ENCODE measurements around the gene ARFGAP3. TPM values are rescaled to one million over a fixed set of nuclear protein-coding genes. Genes with fewer than 3 reads are reported as not detected.

The ARFGAP3 gene
- total and polyA plus RNA-seq, 10 donors = 15.0 to 46.8 (median 40.4) TPM

- peaks cover 0 to 15% (median 1%) of the 10 kb centered on the region in 6 donors for H3K4me1 ChIP-seq
- TF ChIP-seq CTCF (IDR thresholded peaks at IDR 0.05 in 8 of 11, conservative IDR thresholded peaks at IDR 0.05 in 3 of 11) (no peak), POLR2A (IDR thresholded peaks at IDR 0.05) (no peak)
- no peak overlapping the region for H3K27ac ChIP-seq
- H3K36me3 ChIP-seq = peaks cover 0 to 53% (median 29%) of the 10 kb centered on the region in 6 donors
- intact Hi-C loops (cut with DNase I; ENCODE audit: low total_unique reads) = no loop called here
- no peaks in the 10 kb centered on the region for H3K27me3 ChIP-seq (replicated peaks in 1 of 7)
- H3K9me3 ChIP-seq = no peaks in the 10 kb centered on the region
- WGBS, 5 donors = 90 to 99% (median 98%) methylated on average over 3 of the region's 3 CpGs
- no peak overlapping the region for H3K4me3 ChIP-seq
- DNase-seq = no peak
Measured at GRCh38 chr22:42847110-42847509, 10.0 kb downstream of the ARFGAP3 start.

- intact Hi-C loops (cut with DNase I; ENCODE audit: low total_unique reads) = no loop called here
- no peak overlapping the region for H3K4me3 ChIP-seq
- peaks cover 0 to 77% (median 39%) of the 10 kb centered on the region in 6 donors for H3K36me3 ChIP-seq
- no peak for DNase-seq
- H3K9me3 ChIP-seq = no peaks in the 10 kb centered on the region
- H3K27ac ChIP-seq = peak overlapping the region in 1 of 8 donors; percentile 7
- TF ChIP-seq POLR2AphosphoS5 (IDR thresholded peaks at IDR 0.05) = no peak
- peaks cover 0 to 18% (median 0%) of the 10 kb centered on the region in 6 donors for H3K4me1 ChIP-seq
- 48 to 79% (median 63%) methylated on average over 4 of the region's 4 CpGs for WGBS, 5 donors
- no peaks in the 10 kb centered on the region for H3K27me3 ChIP-seq (replicated peaks in 1 of 7)
Measured at GRCh38 chr22:42844756-42845155, 12.3 kb downstream of the ARFGAP3 start.

GRCh38 chr22:42842658-42843370 lies 14.3 kb downstream of the ARFGAP3 start:
- DNase-seq = no peak
- WGBS, 5 donors = 89 to 95% (median 90%) methylated on average over 14 of the region's 14 CpGs
- H3K36me3 ChIP-seq = peaks cover 0 to 95% (median 39%) of the 10 kb centered on the region in 6 donors
- peaks cover 0 to 17% (median 0%) of the 10 kb centered on the region in 6 donors for H3K4me1 ChIP-seq
- no peak overlapping the region for H3K27ac ChIP-seq
- no peaks in the 10 kb centered on the region for H3K27me3 ChIP-seq (replicated peaks in 1 of 7)
- H3K4me3 ChIP-seq = no peak overlapping the region
- intact Hi-C loops (cut with DNase I; ENCODE audit: low total_unique reads) = no loop called here
- H3K9me3 ChIP-seq = no peaks in the 10 kb centered on the region
- no peak for TF ChIP-seq CTCF (IDR thresholded peaks at IDR 0.05 in 8 of 11, conservative IDR thresholded peaks at IDR 0.05 in 3 of 11)
- TF ChIP-seq POLR2A (IDR thresholded peaks at IDR 0.05) = no peak
- no peak for TF ChIP-seq POLR2AphosphoS5 (IDR thresholded peaks at IDR 0.05)

GRCh38 chr22:42841444-42841843 lies 15.6 kb downstream of the ARFGAP3 start:
- H3K36me3 ChIP-seq = peaks cover 0 to 99% (median 37%) of the 10 kb centered on the region in 6 donors
- peaks cover 0 to 17% (median 0%) of the 10 kb centered on the region in 6 donors for H3K4me1 ChIP-seq
- intact Hi-C loops (cut with DNase I; ENCODE audit: low total_unique reads) = no loop called here
- WGBS, 5 donors = 49 to 82% (median 65%) methylated on average over 3 of the region's 3 CpGs
- no peaks in the 10 kb centered on the region for H3K27me3 ChIP-seq (replicated peaks in 1 of 7)
- no peak for TF ChIP-seq POLR2AphosphoS5 (IDR thresholded peaks at IDR 0.05)
- TF ChIP-seq CTCF (IDR thresholded peaks at IDR 0.05 in 8 of 11, conservative IDR thresholded peaks at IDR 0.05 in 3 of 11) = no peak
- no peak for TF ChIP-seq POLR2A (IDR thresholded peaks at IDR 0.05)
- no peaks in the 10 kb centered on the region for H3K9me3 ChIP-seq
- no peak overlapping the region for H3K27ac ChIP-seq
- no peak overlapping the region for H3K4me3 ChIP-seq
- DNase-seq = no peak
